Panc1 (cell line): ENCODE data around the gene RITA1.

ENCODE experiments used
- CTCF ChIP-seq: fragments of 450-650 bp; IDR thresholded peaks from 2 replicates; pipeline ENCODE4 v1.5.1; 2017; ENCODE audit warnings: mild to moderate bottlenecking
- POLR2AphosphoS5 ChIP-seq: IDR thresholded peaks from 2 replicates; pipeline ENCODE4 v1.6.1; 2012; ENCODE audit warnings: mild to moderate bottlenecking, low read depth, low read length, moderate library complexity
- SIN3A ChIP-seq: IDR thresholded peaks from 2 replicates; pipeline ENCODE4 v1.6.1; 2012; ENCODE audit warnings: low read depth, mild to moderate bottlenecking, low read length, moderate library complexity, borderline replicate concordance; ENCODE audit not compliant: insufficient read depth
- TCF7L2 ChIP-seq: IDR thresholded peaks from 2 replicates; pipeline ENCODE4 v1.6.1; 2011; ENCODE audit warnings: mild to moderate bottlenecking, low read depth, low read length, inconsistent platforms

- TF ChIP-seq CTCF (no peak), POLR2AphosphoS5 (no peak), SIN3A (no peak), TCF7L2 (no peak)
Observed at GRCh38 chr12:113140706-113141105, 44.8 kb upstream of the RITA1 start.
